Suprapubic skin (tissue), 4 donors: ENCODE results near the gene FBXL20.

ENCODE experiments used
- CTCF ChIP-seq, 2 donors: fragments of 200-600 bp in 1 of 2; fragments of 450-650 bp in 1 of 2; sonication (generic) in 1 of 2; IDR thresholded peaks; one replicate each; pipeline ENCODE4 v1.5.1; 2016 to 2019; ENCODE audit warnings: antibody characterized with exemption in 2 of 2, mild to moderate bottlenecking in 1 of 2, moderate library complexity in 1 of 2
- EP300 ChIP-seq: sonication (generic); formaldehyde crosslinking; IDR thresholded peaks from one replicate; pipeline ENCODE4 v1.6.1; 2017; ENCODE audit warnings: antibody characterized with exemption
- POLR2A ChIP-seq, 2 donors: fragments of 450-650 bp; IDR thresholded peaks; one replicate each; pipeline ENCODE4 v1.6.1; 2017; ENCODE audit warnings: antibody characterized with exemption in 2 of 2, mild to moderate bottlenecking in 2 of 2, moderate library complexity in 2 of 2
- POLR2AphosphoS5 ChIP-seq, 3 donors: sonication (generic); formaldehyde crosslinking; IDR thresholded peaks; one replicate each; pipeline ENCODE4 v1.6.1; 2017; ENCODE audit warnings: antibody characterized with exemption in 3 of 3

- TF ChIP-seq CTCF (IDR thresholded peaks at IDR 0.05) (no peak), POLR2A (IDR thresholded peaks at IDR 0.05) (no peak), POLR2AphosphoS5 (IDR thresholded peaks at IDR 0.05) (no peak), EP300 (no peak)
Measured at GRCh38 chr17:39222151-39222550, 179.3 kb downstream of the FBXL20 start.
